Stimulated activated naive CD8-positive, alpha-beta T cell treated with anti-CD3 and anti-CD28 coated beads, Interleukin-15, Interleukin-2, amounts not matched to agents 100 U/mL and 50 U/mL, for 24 hours (primary cell): Measurements from ENCODE around the gene RAB41.
"Not testable (repeated sequence)": the region's sequence is repeated elsewhere in the genome, so short reads cannot be mapped to it uniquely, and the experiment has no call there.

Experiments used
- ATAC-seq: fragments of 150-1000 bp; cut with Tn5 transposase; one replicate; pipeline ENCODE4 v1.10.0; 2021
- DNase-seq: peaks from one replicate; pipeline ENCODE4 v3.0.0; 2021

Gene RAB41

DNA sequence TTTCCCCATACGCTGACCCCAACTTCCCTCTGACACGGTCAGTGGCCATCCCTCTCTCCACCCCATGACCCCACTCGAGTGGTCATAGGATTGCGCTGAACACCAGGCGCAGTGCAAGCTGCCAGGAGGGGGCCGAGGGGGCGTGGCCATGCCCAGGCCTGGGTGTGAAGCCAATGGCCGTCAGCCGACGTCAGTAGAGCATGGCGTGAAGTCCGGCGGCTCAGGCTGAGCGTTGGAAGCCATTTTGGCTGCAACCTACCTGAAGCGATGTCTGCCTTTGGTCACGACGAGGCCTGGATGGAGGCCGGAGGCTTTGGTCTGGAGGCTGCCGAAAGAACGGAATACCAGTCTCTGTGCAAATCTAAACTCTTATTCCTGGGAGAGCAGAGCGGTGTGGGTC lies at the start of gene RAB41:
TSS of gene RAB41 (plus strand) at position 222 of the 400 bp plus-strand sequence. CDS start at position 268, 46 bp downstream.
- no peak for ATAC-seq
- no peak for DNase-seq

DNA sequence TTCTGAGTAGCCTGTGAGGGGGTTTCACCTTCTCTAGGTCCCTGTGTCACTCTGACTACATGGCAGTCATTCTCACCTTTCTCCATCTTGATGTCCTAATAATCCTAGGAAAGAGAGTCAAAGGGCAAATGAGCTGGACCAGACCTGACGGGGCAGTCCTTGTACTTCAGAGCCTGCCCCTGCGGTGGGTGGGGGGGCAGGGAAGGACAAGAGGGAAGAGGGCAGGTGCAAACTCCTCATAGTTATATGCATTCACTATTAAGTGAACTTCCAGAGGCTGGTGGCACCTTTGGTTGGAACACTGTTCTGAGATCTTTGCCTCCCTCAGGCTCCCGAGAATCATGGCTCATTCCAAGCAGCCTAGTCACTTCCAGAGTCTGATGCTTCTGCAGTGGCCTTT lies 47.6 kb upstream of the RAB41 start, which contains the start of gene AWAT1:
TSS of gene AWAT1 (plus strand) at position 301 of the 400 bp plus-strand sequence. CDS start at position 342, 41 bp downstream.
- ATAC-seq (no peak), DNase-seq (no peak)

DNA sequence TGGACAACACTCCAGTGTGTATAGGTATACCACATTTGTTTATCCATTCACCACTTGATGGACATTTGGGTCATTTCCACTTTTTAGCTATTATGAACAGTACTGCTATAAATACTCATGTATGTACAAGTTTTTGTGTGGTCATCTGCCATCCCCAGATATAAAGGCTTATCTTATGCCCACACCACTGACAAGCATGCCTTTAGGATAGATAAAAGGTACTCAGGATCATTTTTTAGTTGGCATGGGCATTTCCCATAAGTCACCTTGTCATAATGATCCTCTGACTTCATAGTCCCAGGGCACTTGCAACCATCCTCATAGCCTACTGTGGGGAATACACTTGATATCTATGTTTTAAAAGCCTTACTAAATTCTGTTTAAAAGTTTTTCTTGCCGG lies 41.2 kb upstream of the RAB41 start:
- ATAC-seq: no peak
- no peak for DNase-seq

DNA sequence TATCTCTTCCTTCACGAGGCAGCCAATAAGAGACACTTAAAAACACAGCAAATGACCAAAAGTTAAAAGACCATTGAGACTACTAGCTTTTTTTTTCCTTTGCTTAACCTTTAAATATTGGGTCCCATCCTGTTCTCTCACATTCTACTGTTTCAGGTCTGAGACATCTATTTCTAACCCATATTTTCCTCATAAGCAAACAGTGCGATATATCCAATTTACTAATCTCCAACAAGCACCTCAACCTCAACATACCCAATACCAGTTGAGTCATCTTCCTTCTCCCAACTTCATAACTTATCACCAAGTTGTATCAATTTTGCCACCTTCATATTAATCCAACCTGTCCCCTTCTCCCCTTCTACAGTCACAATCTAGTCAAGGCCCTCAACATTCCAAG lies 40.5 kb upstream of the RAB41 start:
- ATAC-seq: peak; percentile 54

DNA sequence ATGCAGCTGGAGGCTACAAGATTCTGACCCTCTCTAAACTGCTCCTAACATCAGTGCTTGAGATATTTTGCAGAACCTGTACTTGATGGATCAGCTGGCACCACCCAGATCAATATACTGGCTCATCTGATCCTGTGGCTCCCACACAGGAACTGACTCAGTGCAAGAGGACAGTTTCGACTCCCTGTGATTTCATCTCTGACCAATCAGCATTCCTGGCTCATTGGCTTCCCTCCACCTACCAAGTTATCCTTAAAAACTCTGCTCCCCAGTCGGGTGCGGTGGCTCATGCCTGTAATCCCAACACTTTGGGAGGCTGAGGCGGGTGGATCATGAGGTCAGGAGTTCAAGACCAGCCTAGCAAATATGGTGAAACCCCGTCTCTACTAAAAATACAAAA lies 38.4 kb upstream of the RAB41 start:
- not testable (repeated sequence) for DNase-seq, ATAC-seq

More for the DNA sequence above, 40.5 kb upstream of the RAB41 start:
- DNase-seq: no peak

DNA sequence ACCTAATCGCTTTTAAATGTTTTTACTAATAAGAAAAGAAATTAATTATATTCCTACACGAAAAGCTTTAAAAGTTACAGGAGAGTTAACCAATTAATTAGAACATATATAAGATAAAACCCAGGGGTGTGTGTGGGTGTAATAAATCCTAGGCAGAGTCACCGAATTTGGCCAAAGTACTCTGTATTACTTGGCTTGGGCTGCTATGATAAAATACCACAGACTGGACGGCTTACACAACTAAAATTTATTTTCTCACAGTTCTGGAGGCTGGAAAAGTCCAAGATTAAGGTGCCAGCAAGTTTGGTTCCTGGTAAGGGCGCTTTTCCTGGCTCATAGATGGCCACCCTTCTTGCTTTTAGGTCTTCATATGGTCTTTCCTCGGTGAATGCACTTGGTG lies 37.1 kb upstream of the RAB41 start:
- ATAC-seq: no peak
- DNase-seq: no peak

DNA sequence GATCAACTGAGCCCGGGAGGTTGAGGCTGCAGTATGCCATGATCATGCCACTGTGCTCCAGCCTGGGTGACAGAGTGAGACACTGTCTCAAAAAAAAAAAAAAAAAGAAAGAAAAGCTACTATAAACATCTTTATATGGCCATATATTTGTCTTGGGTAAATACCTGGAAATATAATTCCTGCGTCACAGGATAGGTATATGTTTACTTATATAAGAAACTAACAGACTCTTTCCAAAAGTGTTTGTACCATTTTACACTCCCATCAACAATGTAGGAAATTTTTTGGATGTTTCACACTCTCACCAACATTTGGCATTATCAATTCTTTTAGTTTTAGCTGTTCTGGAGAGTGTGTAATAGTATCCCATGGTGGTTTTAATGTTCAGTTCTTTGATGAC lies 34.7 kb upstream of the RAB41 start:
- DNase-seq: no peak
- ATAC-seq: no peak

DNA sequence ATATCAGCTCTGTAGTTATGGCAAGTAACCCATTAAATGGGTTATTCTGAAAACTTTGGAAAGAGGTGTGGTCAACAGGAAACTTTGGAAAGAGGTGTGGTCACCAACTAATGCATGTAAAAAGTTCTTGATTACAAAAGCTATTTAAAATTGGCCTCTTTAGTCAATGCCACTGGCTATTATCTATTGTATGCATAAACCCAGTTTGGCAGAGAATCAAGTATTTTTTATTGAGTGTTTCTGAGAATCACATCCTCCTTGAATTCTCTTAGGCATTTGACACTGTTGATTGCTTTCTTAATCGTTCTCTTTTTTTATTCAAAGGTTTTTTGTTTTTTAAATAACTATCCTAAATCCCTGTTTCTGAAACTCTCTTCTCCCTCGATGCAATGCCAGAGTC lies 29.5 kb upstream of the RAB41 start:
- ATAC-seq: no peak
- no peak for DNase-seq

DNA sequence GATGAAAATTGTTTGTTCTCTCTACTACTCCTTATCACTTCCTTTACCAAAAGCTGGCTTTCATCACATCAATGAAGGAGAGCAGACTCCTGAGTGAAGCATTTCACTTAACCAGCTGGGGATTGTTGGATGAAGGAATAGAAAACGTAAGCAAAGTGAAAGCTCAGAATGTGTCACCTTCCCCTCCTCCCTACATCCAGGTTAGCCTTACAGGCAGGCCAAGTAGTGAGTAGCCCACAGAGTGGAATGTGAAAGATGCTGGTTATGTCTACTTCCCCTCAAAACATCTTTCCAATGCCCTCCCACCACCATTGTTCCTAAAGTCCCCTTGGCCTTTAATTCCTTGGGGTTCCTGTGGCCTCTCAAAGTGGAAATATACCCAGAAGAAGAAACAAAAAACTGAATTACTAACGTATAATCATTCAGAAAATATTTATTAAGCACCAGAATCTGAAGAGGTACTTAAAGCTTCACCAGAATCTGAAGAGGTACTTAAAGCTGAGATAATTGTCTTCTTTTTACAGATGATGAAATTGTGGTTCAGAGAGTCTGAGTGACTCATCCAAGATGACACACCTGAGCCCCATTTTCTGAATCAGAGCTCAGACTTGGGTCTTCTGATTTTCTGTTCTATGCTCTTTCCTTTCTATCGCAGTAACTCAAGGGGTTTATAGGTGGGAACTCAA lies 28.5 kb upstream of the RAB41 start:
- ATAC-seq (peak; percentile 79), DNase-seq (no peak)

DNA sequence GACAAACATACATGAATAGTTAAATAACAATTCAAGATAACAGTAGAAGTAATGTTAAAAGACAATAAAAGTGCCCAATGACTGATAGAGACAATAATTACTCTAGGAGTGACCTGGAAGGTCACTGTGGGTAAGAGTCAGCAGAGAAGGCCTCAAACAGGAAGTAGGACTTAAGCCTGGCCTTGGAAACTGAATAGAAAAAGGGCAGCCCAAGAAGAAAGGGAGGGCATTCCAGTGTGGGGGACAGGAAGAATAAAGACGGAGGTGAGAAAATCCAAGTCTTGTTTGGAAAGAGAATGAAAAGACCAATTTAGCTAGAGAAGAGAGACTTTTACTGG lies 27.9 kb upstream of the RAB41 start:
- ATAC-seq: no peak
- no peak for DNase-seq

DNA sequence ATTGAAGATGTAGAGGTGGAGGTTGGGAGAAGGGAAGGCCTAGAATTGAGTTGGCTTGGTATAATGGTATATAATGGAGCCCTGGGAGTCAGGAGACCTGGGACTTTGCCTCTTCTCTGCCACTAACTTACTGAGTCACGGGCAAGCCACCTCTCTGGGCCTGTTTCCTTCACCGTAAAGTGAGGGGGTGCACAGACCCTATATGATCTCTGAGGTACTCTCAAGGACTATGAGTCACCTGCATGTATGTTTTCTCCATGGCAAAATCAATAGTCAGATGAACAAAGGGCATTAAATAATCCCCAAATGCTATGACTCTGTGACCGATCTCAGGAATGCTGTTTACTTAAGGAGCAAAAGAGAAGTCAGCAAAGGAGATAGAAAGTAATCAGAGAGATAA lies 27.1 kb upstream of the RAB41 start:
- DNase-seq (no peak), ATAC-seq (peak; percentile 63)

DNA sequence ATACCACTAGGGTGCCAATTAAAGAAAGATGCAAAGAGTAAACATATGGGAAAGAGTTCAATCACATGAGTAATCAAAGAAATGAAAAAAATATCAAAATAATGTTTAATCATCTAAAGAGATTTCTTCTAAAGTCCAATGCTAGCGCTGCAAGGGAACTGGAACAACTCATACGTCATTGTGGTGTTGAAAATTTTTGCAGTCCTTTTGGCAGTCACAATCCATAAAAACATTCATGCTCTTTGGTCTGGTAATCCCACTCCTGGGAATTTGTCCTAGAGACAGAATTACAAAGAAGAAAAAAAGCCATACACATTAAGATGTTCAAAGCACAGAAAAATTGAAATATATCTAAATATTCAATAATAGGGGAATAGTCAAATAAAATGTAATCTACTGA lies 26.5 kb upstream of the RAB41 start:
- ATAC-seq (no peak), DNase-seq (no peak)

DNA sequence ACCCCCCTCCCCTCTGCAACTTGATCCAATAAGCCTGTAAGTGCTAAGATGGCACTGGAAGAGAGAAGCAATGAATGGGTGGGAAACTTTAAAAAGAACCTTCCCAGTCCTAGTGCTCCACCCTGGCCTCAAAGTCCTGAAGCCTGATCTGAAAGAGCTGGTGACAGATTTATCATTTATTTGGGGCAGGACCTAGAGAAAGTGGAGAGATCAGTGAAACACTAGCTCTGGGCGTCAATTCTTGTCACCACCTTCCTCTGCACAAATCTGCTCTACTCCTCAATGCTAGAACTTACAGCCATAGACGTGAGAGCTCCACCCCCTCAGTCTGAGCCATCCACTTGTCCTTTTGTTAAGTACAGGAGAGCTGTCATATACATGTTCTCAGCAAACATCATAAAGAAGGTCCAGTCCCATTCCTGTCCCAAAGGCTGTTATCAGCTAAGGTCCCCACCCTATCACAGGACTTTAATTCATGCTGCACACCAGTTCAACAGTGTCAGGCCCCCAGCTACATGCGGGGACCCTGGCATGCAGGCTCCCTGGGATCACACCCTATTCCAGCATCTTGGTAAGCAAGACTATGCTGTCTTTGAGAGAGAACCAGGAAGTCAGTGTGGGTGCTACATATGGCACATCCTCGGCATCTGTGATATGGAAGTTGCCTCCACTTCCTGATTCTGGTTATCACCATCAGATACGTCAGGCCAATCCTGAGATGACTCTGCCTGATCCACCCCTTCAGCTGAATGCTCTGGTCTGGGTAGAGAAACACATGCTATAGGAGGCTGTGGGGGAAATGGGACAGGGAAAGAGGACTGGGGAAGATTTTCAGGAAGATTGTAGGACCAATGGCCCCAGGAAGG lies 24.3 kb upstream of the RAB41 start:
- DNase-seq (no peak), ATAC-seq (no peak)

DNA sequence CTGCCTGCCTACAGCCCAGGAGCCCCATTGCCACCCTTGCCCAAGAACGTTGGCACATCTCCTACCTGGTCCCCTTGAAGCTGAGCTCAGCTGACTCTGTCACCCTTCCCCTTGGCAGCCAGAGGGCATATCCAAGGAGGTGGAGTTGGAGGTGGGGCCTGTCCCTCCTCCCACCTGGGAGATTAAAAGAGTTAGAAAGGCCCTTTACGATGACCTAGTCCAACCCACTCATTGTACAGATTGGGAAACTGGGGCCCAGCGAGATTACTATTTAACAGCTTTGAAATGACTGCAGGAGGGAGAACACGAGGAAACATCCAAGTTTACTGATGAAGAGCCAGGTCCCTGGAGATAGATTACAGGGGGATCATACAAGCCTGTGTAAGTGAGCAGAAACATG lies 21.9 kb upstream of the RAB41 start, which contains the start of gene P2RY4:
TSS of gene P2RY4 (minus strand) at position 101 of the 400 bp plus-strand sequence. CDS start 580 bp downstream, outside the sequence.
- DNase-seq (no peak), ATAC-seq (no peak)

DNA sequence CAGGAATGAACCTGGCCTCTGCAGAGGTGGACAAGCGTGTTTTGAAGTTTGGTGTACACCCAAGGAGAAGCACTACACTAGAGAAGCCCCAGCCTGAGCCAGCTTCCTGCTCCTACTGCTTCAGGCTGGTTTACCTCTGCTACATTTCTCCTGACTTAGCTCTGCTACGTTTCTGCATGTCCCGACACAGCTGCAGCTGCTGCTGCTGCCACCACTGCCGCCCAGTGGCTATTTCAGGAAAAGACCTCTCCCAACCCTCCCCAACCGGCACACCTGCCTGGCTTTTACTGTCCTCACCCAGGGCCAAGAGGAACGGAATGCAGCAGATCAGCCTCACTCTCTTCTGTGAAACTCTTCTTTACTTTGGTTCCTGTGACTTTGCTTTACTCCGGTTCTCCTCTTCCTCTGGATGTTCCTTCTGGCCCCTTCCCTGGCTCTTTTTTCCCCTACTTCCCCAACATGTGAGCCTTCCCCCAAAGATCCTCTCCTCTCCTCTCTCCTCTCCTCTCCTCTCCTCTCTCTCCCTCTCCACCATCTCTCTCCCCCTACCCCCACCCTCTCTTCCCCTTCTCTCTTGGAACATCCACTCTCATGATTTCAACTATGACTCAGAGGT lies 18.9 kb upstream of the RAB41 start:
- DNase-seq (peak; percentile 46), ATAC-seq (peak; percentile 75)

DNA sequence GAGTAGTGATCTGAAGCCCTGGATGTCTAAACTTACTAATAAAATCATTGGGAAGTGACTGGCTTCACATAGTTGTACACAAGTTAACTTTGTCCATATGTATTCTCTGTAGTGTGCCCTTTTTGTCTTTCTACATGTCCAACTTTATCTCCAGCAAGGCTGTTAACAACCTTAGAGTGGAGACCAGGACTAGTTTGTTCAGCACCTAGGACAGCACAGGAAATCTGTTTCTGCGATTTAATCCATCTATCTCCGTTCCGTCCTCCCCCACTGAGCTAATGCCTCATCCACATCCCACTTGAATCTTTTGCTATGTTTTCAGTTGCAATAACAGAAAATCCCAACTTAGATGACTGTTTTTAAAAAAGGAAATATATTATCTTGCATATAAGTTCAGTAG lies 17.2 kb upstream of the RAB41 start:
- ATAC-seq (no peak), DNase-seq (no peak)

DNA sequence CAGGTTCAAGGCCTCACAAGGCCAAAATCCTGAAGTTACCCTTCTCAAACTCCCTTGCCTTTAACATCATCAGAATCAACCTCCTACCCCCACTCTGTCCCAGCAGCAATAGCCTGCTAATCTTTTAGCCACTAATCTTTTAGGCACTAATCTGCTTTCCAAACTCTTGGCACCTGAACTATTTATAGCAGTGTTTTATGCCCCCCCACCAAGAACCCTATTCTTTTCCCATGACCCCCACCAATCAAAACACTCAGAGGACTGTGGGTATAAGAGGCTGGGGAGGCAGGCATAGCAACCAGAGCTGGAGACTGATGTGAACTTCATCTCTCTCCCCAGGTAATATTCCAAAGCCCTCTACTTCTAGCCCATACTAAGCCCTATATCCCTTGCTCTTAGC lies 13.9 kb upstream of the RAB41 start, which contains the start of gene ARR3:
TSS of gene ARR3 (plus strand) at position 301 of the 400 bp plus-strand sequence. CDS start 1,052 bp downstream, outside the sequence.
- no peak for ATAC-seq
- no peak for DNase-seq

DNA sequence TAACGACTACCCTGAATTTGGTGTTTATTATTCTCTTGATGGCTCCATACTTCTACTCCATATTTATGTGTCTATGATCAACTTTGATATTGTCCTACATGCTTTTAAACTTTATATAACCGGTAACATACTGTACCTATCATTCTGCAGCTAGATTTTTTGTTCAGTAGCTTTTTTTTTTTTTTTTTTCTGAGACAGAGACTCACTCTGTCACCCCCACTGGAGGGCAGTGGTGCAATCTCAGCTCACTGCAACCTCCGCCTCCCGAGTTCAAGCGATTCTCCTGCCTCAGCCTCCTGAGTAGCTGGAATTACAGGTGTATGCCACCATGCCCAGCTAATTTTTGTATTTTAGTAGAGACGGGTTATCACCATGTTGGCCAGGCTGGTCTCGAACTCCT lies 7.9 kb upstream of the RAB41 start:
- ATAC-seq, DNase-seq: not testable (repeated sequence)

DNA sequence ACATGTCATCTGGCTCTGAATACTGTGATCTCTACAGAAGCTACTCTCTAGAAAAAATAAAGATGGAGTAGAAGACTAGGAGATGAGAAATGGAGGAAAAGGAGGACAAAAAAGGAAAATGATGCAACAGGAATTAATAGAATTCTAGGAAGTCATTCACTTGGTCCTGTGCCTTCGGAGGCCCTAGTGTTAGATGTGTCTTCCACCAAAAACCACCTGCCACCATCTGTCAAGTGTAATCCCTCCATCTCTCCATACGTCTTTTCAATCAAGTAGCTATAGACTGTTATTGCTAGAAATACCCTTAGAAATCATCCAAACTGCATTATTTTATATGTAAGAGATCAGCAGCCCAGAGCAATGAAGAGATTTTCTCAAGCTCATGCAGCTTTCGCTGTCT lies 2.9 kb upstream of the RAB41 start:
- no peak for DNase-seq
- no peak for ATAC-seq

DNA sequence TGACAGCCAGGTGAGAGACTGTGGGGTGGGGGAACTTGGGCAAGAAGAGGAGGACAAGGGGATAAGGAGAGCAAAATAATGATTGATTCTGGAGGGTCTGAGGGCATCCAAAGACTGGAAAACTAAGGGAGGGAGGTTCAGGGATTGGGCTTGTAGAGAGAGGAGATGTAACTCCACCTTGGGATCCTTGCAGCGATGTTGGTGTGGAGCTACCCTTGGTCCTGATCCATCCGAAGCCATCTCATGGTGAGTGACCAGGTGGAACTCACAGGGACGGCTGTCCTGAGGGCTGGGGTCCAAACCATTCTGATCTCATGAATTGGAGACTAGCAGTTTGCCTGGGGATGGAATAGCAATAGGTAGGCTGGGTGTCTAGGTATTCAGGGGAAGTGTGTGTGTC lies 1.4 kb upstream of the RAB41 start:
- ATAC-seq (no peak), DNase-seq (no peak)

DNA sequence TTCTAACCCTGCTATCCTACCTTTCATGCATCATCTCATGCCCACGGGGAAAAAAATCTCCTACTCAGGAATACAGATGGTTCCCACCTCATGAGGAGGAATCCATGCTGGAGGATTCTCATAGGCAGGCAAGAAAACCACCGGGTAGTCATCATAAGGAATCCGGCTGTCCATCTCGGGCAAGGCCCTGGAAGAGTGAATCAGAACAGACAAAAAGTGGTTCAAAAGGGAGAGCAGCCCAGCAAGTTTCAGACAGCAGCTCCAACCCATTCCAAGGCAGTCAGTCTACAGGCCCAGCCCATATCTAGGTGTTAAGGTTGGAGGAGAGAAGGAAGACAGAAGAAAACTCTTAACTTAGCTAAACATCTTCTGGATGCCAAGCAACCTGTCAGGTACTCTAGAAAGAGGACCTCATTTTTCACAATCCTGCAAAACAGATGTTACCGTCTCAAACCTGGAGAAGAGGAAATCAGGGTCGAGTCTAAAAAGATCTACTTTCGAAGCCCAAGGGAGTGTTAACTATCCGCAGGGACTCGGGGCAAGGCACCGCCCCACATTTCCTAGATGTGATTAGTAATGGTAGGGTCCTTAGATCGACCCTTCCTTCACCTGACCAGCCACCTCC lies 7.3 kb downstream of the RAB41 start:
- no peak for DNase-seq
- peak; percentile 7 for ATAC-seq
